ENCODE measurements around the gene NPHP1. TPM values are rescaled to one million over a fixed set of nuclear protein-coding genes. Genes with fewer than 3 reads are reported as not detected.

NPHP1 gene
- total and polyA plus RNA-seq, 2 donors (not counting 1 experiment from before 2014, with no cell fraction given) = 2.4 TPM

DNA sequence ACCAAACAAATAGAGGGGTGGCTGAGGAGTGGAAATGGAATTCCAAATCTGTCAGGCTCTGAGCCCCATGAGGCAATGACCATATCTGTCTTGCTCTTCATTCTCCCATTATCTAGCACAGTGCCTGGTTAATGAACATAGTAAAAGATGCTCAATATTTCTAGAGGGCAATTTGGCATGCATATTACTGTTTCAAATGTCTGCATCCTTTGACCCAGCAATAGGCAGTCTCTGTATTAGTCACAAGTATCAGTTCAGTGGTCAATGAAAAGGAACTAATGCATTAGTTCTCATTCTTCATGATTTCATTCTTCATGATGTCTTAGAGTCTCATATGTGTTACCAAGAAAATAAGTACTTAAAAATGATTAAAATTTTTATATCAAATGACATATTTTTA, 60.8 kb downstream of the NPHP1 start:
- no peak for ATAC-seq (ENCODE audit: low read depth)
- Histone ChIP-seq H3K9me3 (ENCODE audit: control extremely low read depth in 1 of 3, control insufficient read depth in 2 of 3, insufficient read depth in 1 of 3, low read length in 2 of 3) (no peaks in the 10 kb centered on the region), H3K36me3 (replicated peaks in 1 of 2; ENCODE audit: control extremely low read depth in 1 of 2, control insufficient read depth in 1 of 2, extremely low read depth in 1 of 2, insufficient read depth in 2 of 2, low read length in 1 of 2) (no peaks in the 10 kb centered on the region), H3K27ac (ENCODE audit: low read length in 2 of 2) (no peak overlapping the region), H3K4me1 (ENCODE audit: control insufficient read depth in 2 of 2, insufficient read depth in 2 of 2, low read length in 2 of 2) (no peaks in the 10 kb centered on the region), H3K4me3 (ENCODE audit: control extremely low read depth in 1 of 5, extremely low read depth in 1 of 5, insufficient read depth in 1 of 5, low read depth in 2 of 5, low read length in 4 of 5) (no peak overlapping the region), H3K79me2 (ENCODE audit: control insufficient read depth, insufficient read depth, low read length) (no peaks in the 10 kb centered on the region), H2AFZ (ENCODE audit: insufficient read depth, low read depth, low read length, poor library complexity, severe bottlenecking) (no peak overlapping the region), H3K4me2 (replicated peaks; ENCODE audit: low read depth, low read length, poor library complexity, severe bottlenecking) (no peak overlapping the region), H3K27me3 (replicated peaks in 1 of 4; ENCODE audit: control extremely low read depth in 1 of 4, control insufficient read depth in 3 of 4, insufficient read depth in 4 of 4, low read length in 3 of 4) (no peaks in the 10 kb centered on the region), H3K9ac (ENCODE audit: low read length) (no peak overlapping the region), H4K20me1 (ENCODE audit: control insufficient read depth, insufficient read depth, low read length, poor library complexity, severe bottlenecking) (no peaks in the 10 kb centered on the region)
- H3K4me1 Mint-ChIP-seq = no peaks in the 10 kb centered on the region
- POLR2A ChIA-PET = no interaction called here
- CTCF ChIA-PET = no interaction called here
- no peaks in the 10 kb centered on the region for H3K9me3 Mint-ChIP-seq (ENCODE audit: insufficient read depth)
- DNase-seq = no peak
- H3K27ac Mint-ChIP-seq = no peak overlapping the region
- intact Hi-C loops (cut with micrococcal nuclease) = no loop called here
- H3K4me3 Mint-ChIP-seq = no peak overlapping the region
- TF ChIP-seq, protein P1, sequence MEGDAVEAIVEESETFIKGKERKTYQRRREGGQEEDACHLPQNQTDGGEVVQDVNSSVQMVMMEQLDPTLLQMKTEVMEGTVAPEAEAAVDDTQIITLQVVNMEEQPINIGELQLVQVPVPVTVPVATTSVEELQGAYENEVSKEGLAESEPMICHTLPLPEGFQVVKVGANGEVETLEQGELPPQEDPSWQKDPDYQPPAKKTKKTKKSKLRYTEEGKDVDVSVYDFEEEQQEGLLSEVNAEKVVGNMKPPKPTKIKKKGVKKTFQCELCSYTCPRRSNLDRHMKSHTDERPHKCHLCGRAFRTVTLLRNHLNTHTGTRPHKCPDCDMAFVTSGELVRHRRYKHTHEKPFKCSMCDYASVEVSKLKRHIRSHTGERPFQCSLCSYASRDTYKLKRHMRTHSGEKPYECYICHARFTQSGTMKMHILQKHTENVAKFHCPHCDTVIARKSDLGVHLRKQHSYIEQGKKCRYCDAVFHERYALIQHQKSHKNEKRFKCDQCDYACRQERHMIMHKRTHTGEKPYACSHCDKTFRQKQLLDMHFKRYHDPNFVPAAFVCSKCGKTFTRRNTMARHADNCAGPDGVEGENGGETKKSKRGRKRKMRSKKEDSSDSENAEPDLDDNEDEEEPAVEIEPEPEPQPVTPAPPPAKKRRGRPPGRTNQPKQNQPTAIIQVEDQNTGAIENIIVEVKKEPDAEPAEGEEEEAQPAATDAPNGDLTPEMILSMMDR (IDR thresholded peaks at IDR 0.05) = no peak
- TF ChIP-seq EZH2 (IDR thresholded peaks at IDR 0.05; ENCODE audit: borderline replicate concordance, insufficient read depth, low read depth, low read length, poor library complexity, severe bottlenecking) = no peak
- no peaks in the 10 kb centered on the region for H3K27me3 Mint-ChIP-seq

DNA sequence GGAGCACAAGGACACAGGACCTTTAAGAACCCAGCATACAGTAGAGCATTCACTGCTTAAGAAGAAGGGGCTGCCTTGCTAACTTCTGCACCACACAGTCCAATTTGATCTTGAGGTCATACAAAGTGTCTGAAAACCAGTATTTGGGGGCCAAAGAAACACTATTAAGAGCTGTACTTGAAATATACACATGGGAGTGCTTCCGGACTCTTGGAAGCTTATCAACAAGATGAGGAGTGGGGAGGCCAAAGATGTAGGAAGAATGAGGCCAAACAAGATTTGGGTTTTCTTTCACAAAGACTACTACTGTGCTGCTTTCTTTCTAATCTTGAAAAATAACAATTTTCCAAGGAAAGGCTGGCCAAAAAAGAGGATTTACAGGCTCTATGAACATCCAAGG, 64.4 kb downstream of the NPHP1 start:
- Histone ChIP-seq H3K27me3 (replicated peaks in 1 of 4; ENCODE audit: control extremely low read depth in 1 of 4, control insufficient read depth in 3 of 4, insufficient read depth in 4 of 4, low read length in 3 of 4) (no peaks in the 10 kb centered on the region), H3K4me3 (ENCODE audit: control extremely low read depth in 1 of 5, extremely low read depth in 1 of 5, insufficient read depth in 1 of 5, low read depth in 2 of 5, low read length in 4 of 5) (no peak overlapping the region), H3K79me2 (ENCODE audit: control insufficient read depth, insufficient read depth, low read length) (no peaks in the 10 kb centered on the region), H4K20me1 (ENCODE audit: control insufficient read depth, insufficient read depth, low read length, poor library complexity, severe bottlenecking) (no peaks in the 10 kb centered on the region), H3K27ac (ENCODE audit: low read length in 2 of 2) (no peak overlapping the region), H3K4me2 (replicated peaks; ENCODE audit: low read depth, low read length, poor library complexity, severe bottlenecking) (no peak overlapping the region), H3K4me1 (ENCODE audit: control insufficient read depth in 2 of 2, insufficient read depth in 2 of 2, low read length in 2 of 2) (no peaks in the 10 kb centered on the region), H3K9me3 (ENCODE audit: control extremely low read depth in 1 of 3, control insufficient read depth in 2 of 3, insufficient read depth in 1 of 3, low read length in 2 of 3) (no peaks in the 10 kb centered on the region), H2AFZ (ENCODE audit: insufficient read depth, low read depth, low read length, poor library complexity, severe bottlenecking) (no peak overlapping the region), H3K9ac (ENCODE audit: low read length) (no peak overlapping the region), H3K36me3 (replicated peaks in 1 of 2; ENCODE audit: control extremely low read depth in 1 of 2, control insufficient read depth in 1 of 2, extremely low read depth in 1 of 2, insufficient read depth in 2 of 2, low read length in 1 of 2) (no peaks in the 10 kb centered on the region)
- Mint-ChIP-seq H3K4me3 (no peak overlapping the region), H3K27ac (no peak overlapping the region), H3K27me3 (no peaks in the 10 kb centered on the region), H3K9me3 (ENCODE audit: insufficient read depth) (no peaks in the 10 kb centered on the region), H3K4me1 (no peaks in the 10 kb centered on the region)
- ATAC-seq (ENCODE audit: low read depth) (no peak), DNase-seq (no peak)
- TF ChIP-seq EZH2 (IDR thresholded peaks at IDR 0.05; ENCODE audit: borderline replicate concordance, insufficient read depth, low read depth, low read length, poor library complexity, severe bottlenecking) = no peak
- TF ChIP-seq, protein P1 (IDR thresholded peaks at IDR 0.05) = no peak
- CTCF ChIA-PET = no interaction called here
- intact Hi-C loops (cut with micrococcal nuclease) = no loop called here
- no CpG with 5 or more reads among the region's 1 CpG for WGBS (ENCODE audit: insufficient coverage)
- POLR2A ChIA-PET = no interaction called here
